ENCODE measurements around the gene OR13H1.

DNA sequence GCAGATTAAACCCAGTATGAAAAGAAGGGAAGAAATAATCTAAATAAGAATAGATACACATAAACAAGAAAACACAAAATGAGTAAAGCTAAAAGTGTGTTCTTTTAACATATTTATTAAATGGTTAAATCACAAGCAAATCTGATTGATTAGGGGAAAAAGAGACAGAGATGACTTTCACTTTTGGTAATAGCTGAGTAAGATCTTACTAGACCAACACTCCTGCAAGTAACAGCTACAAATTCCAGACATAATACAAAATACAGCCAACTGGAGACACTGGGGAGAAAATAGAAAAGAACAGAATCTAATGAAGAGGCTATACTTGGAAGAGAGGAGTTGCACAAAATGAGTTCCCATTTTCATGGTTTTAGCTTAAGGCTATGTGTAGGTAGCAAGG lies 33.5 kb downstream of the OR13H1 start:
- TF ChIP-seq CTCF (conservative IDR thresholded peaks at IDR 0.05 in 1 of 2, IDR thresholded peaks at IDR 0.05 in 1 of 2; ENCODE audit: extremely low read depth in 1 of 2, insufficient read depth in 1 of 2, low read depth in 1 of 2, low read length in 2 of 2) (no peak), EZH2 (IDR thresholded peaks at IDR 0.05; ENCODE audit: borderline replicate concordance, low read length) (no peak)
